Lung (tissue), 12 donors: ENCODE data around the gene SP4. TPM values are rescaled to one million over a fixed set of nuclear protein-coding genes. Genes with fewer than 3 reads are reported as not detected.

ENCODE experiments used
- ATAC-seq: fragments of 200-7000 bp; cut with Tn5 transposase; one replicate; pipeline ENCODE4 v1.9.1; 2020; ENCODE audit warnings: moderate number of reproducible peaks; ENCODE audit not compliant: insufficient read depth, low FRiP score
- DNase-seq, 3 donors: peaks; one replicate each; pipeline ENCODE4 v3.0.0-alpha.2; 2013 to 2017
- H3K27ac ChIP-seq, 2 donors: one replicate each; pipeline ENCODE4 v1.5.1; 2013; ENCODE audit warnings: mild to moderate bottlenecking in 2 of 2, moderate library complexity in 2 of 2, control low read depth in 1 of 2, inconsistent platforms in 1 of 2, low read depth in 1 of 2, low read length in 1 of 2
- H3K27me3 ChIP-seq, 3 donors: one replicate each; pipeline ENCODE4 v1.5.1; 2013; ENCODE audit warnings: low read length in 2 of 3; ENCODE audit not compliant: control insufficient read depth in 3 of 3, insufficient read depth in 3 of 3
- H3K36me3 ChIP-seq, 4 donors: one replicate each; pipeline ENCODE4 v1.5.1; 2013; ENCODE audit warnings: low read length in 4 of 4, mild to moderate bottlenecking in 1 of 4, moderate library complexity in 1 of 4; ENCODE audit not compliant: control insufficient read depth in 4 of 4, insufficient read depth in 4 of 4
- H3K4me1 ChIP-seq, 5 donors: one replicate each; pipeline ENCODE4 v1.5.1; 2013; ENCODE audit warnings: low read length in 5 of 5, mild to moderate bottlenecking in 2 of 5, moderate library complexity in 1 of 5; ENCODE audit not compliant: control insufficient read depth in 5 of 5, insufficient read depth in 5 of 5
- H3K4me3 ChIP-seq: one replicate; pipeline ENCODE4 v1.5.1; 2013; ENCODE audit warnings: mild to moderate bottlenecking, control low read depth, moderate library complexity
- H3K9ac ChIP-seq, 2 donors: one replicate each; pipeline ENCODE4 v1.5.1; 2013; ENCODE audit warnings: low read length in 2 of 2, control low read depth in 1 of 2; ENCODE audit not compliant: insufficient read depth in 1 of 2
- H3K9me3 ChIP-seq, 4 donors: one replicate each; pipeline ENCODE4 v1.5.1; 2013; ENCODE audit warnings: low read length in 3 of 4, mild to moderate bottlenecking in 1 of 4, moderate library complexity in 1 of 4; ENCODE audit not compliant: control insufficient read depth in 4 of 4, insufficient read depth in 3 of 4
- CTCF ChIP-seq: IDR thresholded peaks from 2 replicates; pipeline ENCODE4 v1.5.1; 2012; ENCODE audit warnings: mild to moderate bottlenecking; ENCODE audit errors: control extremely low read depth, extremely low read depth
- WGBS, 2 donors: extraction: QIAGEN DNeasy Blood & Tissue Kit; methylation state at CpG; one replicate each; pipeline ENCODE4 v1.1.7; 2013; 5-methylcytosine and 5-hydroxymethylcytosine counted together
- polyA plus RNA-seq, 2 donors: library from polyadenylated mRNA; stranded (reverse); fragments of 200-250 nt; gene quantifications; one replicate each; pipeline ENCODE4 v1.2.1, GENCODE V29; 2013
- total RNA-seq, 2 donors: library from RNA; depleted of rRNA in 1 of 2; stranded (reverse); fragments of >200 nt in 1 of 2; gene quantifications; one replicate each; pipeline ENCODE4 v1.2.1, GENCODE V29; 2014 to 2021
- donor health status: control.
- donor health status: control.
- donor health status: Bipolar disorder and iron deficiency.
- donor health status: healthy.
- donor health status: DM: yes; HTN: yes; CAD: no.

The SP4 gene
- total and polyA plus RNA-seq, 4 donors = 1.5 to 16.6 (median 4.1) TPM

DNA sequence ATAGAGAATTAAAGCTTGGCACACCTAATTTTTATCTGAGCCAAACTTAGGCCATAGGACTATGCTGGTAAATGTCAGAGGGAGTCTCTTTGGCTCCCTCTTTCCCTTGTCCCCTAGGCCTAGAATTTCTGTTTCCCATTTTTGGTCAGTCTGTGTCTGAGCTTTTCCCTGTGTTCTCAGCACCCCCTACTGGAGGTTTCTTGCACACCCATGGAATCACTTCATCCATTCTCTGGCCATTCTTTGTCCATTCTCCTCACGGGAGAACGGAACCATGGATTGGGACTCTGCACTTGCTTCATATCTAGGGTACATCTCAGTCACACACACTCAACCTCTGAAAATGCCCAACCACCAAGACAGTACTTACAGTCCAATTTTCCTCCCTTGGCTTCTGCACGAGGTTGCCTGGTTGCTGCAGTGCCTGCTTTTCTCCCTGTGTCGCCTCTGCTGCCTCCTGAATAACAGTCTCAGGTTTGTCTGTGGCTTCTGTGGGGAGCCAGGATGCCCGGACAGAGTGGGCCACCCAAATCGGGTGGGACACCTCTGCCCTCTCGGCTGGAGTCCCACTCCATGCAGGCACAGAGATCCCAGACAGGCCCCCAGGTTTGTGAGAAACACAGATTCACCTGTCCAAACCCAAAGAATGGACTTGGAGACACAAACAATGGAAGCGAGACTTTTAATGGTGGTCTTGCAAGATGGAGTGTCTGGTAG lies 79.9 kb downstream of the SP4 start:
- WGBS, 2 donors = 89 to 93% methylated on average over 8 of the region's 8 CpGs
- Histone ChIP-seq H3K27me3 (no peaks in the 10 kb centered on the region), H3K27ac (no peak overlapping the region), H3K4me3 (no peak overlapping the region), H3K36me3 (peaks cover 0 to 4% (median under 1%) of the 10 kb centered on the region in 4 donors), H3K9me3 (no peaks in the 10 kb centered on the region), H3K4me1 (no peaks in the 10 kb centered on the region), H3K9ac (no peak overlapping the region)
- DNase-seq (peak; percentile 23 to 44 (median 40)), ATAC-seq (peak; percentile 74)
- peak; percentile 64 for TF ChIP-seq CTCF

DNA sequence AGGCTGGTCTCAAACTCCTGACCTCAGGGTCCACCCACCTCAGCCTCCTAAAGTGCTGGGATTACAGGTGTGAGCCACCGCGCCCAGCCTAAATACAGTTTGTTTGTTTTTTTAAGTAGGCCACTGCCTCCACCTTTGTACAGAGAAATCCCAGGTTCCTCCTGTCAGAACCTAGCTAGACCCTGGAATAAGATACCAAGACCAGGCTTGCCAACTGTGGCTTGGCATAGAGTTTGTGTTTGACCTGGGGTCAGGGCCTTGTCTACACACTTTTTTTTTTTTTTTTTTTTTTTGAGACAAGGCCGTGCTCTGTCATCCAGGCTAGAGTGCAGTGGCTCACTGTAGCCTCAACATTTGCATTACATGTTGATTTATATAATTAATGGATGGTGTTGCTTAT lies 80.7 kb downstream of the SP4 start:
- no peaks in the 10 kb centered on the region for H3K9me3 ChIP-seq
- TF ChIP-seq CTCF = no peak
- H3K4me3 ChIP-seq = no peak overlapping the region
- no peak overlapping the region for H3K27ac ChIP-seq
- no peak overlapping the region for H3K9ac ChIP-seq
- 96 to 100% methylated on average over 3 of the region's 3 CpGs for WGBS, 2 donors
- H3K36me3 ChIP-seq = peaks cover 0 to 4% (median under 1%) of the 10 kb centered on the region in 4 donors
- no peaks in the 10 kb centered on the region for H3K27me3 ChIP-seq
- ATAC-seq = no peak
- H3K4me1 ChIP-seq = no peaks in the 10 kb centered on the region
- no peak for DNase-seq

GRCh38 chr7:21514062-21514461 lies 86.2 kb downstream of the SP4 start:
- no peak overlapping the region for H3K4me3 ChIP-seq
- DNase-seq = no peak
- TF ChIP-seq CTCF = no peak

More at GRCh38 chr7:21514062-21514461, 86.2 kb downstream of the SP4 start:
- no peak for ATAC-seq
- Histone ChIP-seq H3K27ac (no peak overlapping the region), H3K36me3 (peaks cover 0 to 4% (median under 1%) of the 10 kb centered on the region in 4 donors), H3K9me3 (no peaks in the 10 kb centered on the region), H3K9ac (no peak overlapping the region), H3K27me3 (no peaks in the 10 kb centered on the region), H3K4me1 (no peaks in the 10 kb centered on the region)
